ENCODE data around the gene TMEM53. TPM values are rescaled to one million over a fixed set of nuclear protein-coding genes. Genes with fewer than 3 reads are reported as not detected.

TMEM53 gene
- total and polyA plus RNA-seq, 5 donors from 2014 or later, result 2.7 to 6.8 (median 5.6) TPM

GRCh38 chr1:44630116-44630515, 44.2 kb downstream of the TMEM53 start:
- no peak overlapping the region for H3K27ac ChIP-seq (ENCODE audit: insufficient read depth, low read length, poor library complexity, severe bottlenecking)
- no peaks in the 10 kb centered on the region for H3K27me3 ChIP-seq (ENCODE audit: control insufficient read depth, insufficient read depth, low read length)
- no peak for ATAC-seq (ENCODE audit: low read depth in 2 of 2)
- peaks cover 23% of the 10 kb centered on the region for H3K36me3 ChIP-seq (ENCODE audit: control insufficient read depth, insufficient read depth, low read length)
- peak overlapping the region in 2 of 3 donors; percentile 92 to 99 for H3K27ac Mint-ChIP-seq
- DNase-seq, result no peak
- no peaks in the 10 kb centered on the region for H3K27me3 Mint-ChIP-seq
- peaks cover 22% of the 10 kb centered on the region for H3K4me1 ChIP-seq (ENCODE audit: control insufficient read depth, insufficient read depth, low read length, poor library complexity, severe bottlenecking)
- no peaks in the 10 kb centered on the region for H3K9me3 ChIP-seq (ENCODE audit: control insufficient read depth in 2 of 2, low read length in 2 of 2)
- peak overlapping the region; percentile 93 to 98 (median 96) for H3K4me3 Mint-ChIP-seq
- peaks cover 11% of the 10 kb centered on the region for H3K36me3 Mint-ChIP-seq
- H3K4me3 ChIP-seq (ENCODE audit: low read depth, low read length), result no peak overlapping the region
- H3K9me3 Mint-ChIP-seq, result peaks cover 0 to 1% (median 0%) of the 10 kb centered on the region in 7 donors
- H3K4me1 Mint-ChIP-seq, result peaks cover 0 to 41% (median 29%) of the 10 kb centered on the region in 4 donors

GRCh38 chr1:44628962-44629756, 45.1 kb downstream of the TMEM53 start:
- no peak for DNase-seq
- Mint-ChIP-seq H3K4me3 (peak overlapping the region in 2 of 4 donors; percentile 43 to 98), H3K27me3 (no peaks in the 10 kb centered on the region), H3K9me3 (peaks cover 0 to 1% (median 0%) of the 10 kb centered on the region in 7 donors), H3K36me3 (peaks cover 2% of the 10 kb centered on the region), H3K27ac (no peak overlapping the region), H3K4me1 (peaks cover 0 to 32% (median 23%) of the 10 kb centered on the region in 4 donors)
- H3K4me1 ChIP-seq (ENCODE audit: control insufficient read depth, insufficient read depth, low read length, poor library complexity, severe bottlenecking), result peaks cover 19% of the 10 kb centered on the region
- H3K9me3 ChIP-seq (ENCODE audit: control insufficient read depth in 2 of 2, low read length in 2 of 2), result no peaks in the 10 kb centered on the region
- no peaks in the 10 kb centered on the region for H3K27me3 ChIP-seq (ENCODE audit: control insufficient read depth, insufficient read depth, low read length)
- no peak overlapping the region for H3K27ac ChIP-seq (ENCODE audit: insufficient read depth, low read length, poor library complexity, severe bottlenecking)
- H3K36me3 ChIP-seq (ENCODE audit: control insufficient read depth, insufficient read depth, low read length), result peaks cover 14% of the 10 kb centered on the region
- ATAC-seq (ENCODE audit: low read depth in 2 of 2), result no peak
- H3K4me3 ChIP-seq (ENCODE audit: low read depth, low read length), result no peak overlapping the region

GRCh38 chr1:44625348-44625747, 48.9 kb downstream of the TMEM53 start:
- no peak overlapping the region for H3K27ac Mint-ChIP-seq
- no peaks in the 10 kb centered on the region for H3K27me3 ChIP-seq (ENCODE audit: control insufficient read depth, insufficient read depth, low read length)
- H3K27me3 Mint-ChIP-seq, result peaks cover 6% of the 10 kb centered on the region
- no peak overlapping the region for H3K4me3 ChIP-seq (ENCODE audit: low read depth, low read length)
- H3K9me3 Mint-ChIP-seq, result peaks cover 0 to 1% (median 0%) of the 10 kb centered on the region in 7 donors
- H3K4me1 Mint-ChIP-seq, result peaks cover 0 to under 1% (median 0%) of the 10 kb centered on the region in 4 donors
- DNase-seq, result no peak
- H3K27ac ChIP-seq (ENCODE audit: insufficient read depth, low read length, poor library complexity, severe bottlenecking), result no peak overlapping the region
- no peaks in the 10 kb centered on the region for H3K9me3 ChIP-seq (ENCODE audit: control insufficient read depth in 2 of 2, low read length in 2 of 2)
- H3K4me1 ChIP-seq (ENCODE audit: control insufficient read depth, insufficient read depth, low read length, poor library complexity, severe bottlenecking), result no peaks in the 10 kb centered on the region
- H3K36me3 Mint-ChIP-seq, result no peaks in the 10 kb centered on the region
- ATAC-seq (ENCODE audit: low read depth in 2 of 2), result no peak
- no peak overlapping the region for H3K4me3 Mint-ChIP-seq
- no peaks in the 10 kb centered on the region for H3K36me3 ChIP-seq (ENCODE audit: control insufficient read depth, insufficient read depth, low read length)

- peak overlapping the region in 1 of 4 donors; percentile 9 for H3K4me3 Mint-ChIP-seq
- peaks cover 9% of the 10 kb centered on the region for H3K27me3 Mint-ChIP-seq
- no peak for ATAC-seq (ENCODE audit: low read depth in 2 of 2)
- Histone ChIP-seq H3K4me1 (ENCODE audit: control insufficient read depth, insufficient read depth, low read length, poor library complexity, severe bottlenecking) (no peaks in the 10 kb centered on the region), H3K27me3 (ENCODE audit: control insufficient read depth, insufficient read depth, low read length) (no peaks in the 10 kb centered on the region), H3K27ac (ENCODE audit: insufficient read depth, low read length, poor library complexity, severe bottlenecking) (no peak overlapping the region), H3K4me3 (ENCODE audit: low read depth, low read length) (no peak overlapping the region), H3K9me3 (ENCODE audit: control insufficient read depth in 2 of 2, low read length in 2 of 2) (no peaks in the 10 kb centered on the region), H3K36me3 (ENCODE audit: control insufficient read depth, insufficient read depth, low read length) (no peaks in the 10 kb centered on the region)
- no peak for DNase-seq
- no peaks in the 10 kb centered on the region for H3K4me1 Mint-ChIP-seq
- H3K27ac Mint-ChIP-seq, result no peak overlapping the region
- no peaks in the 10 kb centered on the region for H3K36me3 Mint-ChIP-seq
- H3K9me3 Mint-ChIP-seq, result peaks cover 0 to 1% (median 0%) of the 10 kb centered on the region in 7 donors
These were observed 49.9 kb downstream of the TMEM53 start for GRCh38 chr1:44624268-44624901.

GRCh38 chr1:44621841-44622286, 52.4 kb downstream of the TMEM53 start:
- H3K36me3 Mint-ChIP-seq, result no peaks in the 10 kb centered on the region
- Histone ChIP-seq H3K4me3 (ENCODE audit: low read depth, low read length) (no peak overlapping the region), H3K36me3 (ENCODE audit: control insufficient read depth, insufficient read depth, low read length) (no peaks in the 10 kb centered on the region), H3K9me3 (ENCODE audit: control insufficient read depth in 2 of 2, low read length in 2 of 2) (no peaks in the 10 kb centered on the region), H3K4me1 (ENCODE audit: control insufficient read depth, insufficient read depth, low read length, poor library complexity, severe bottlenecking) (no peaks in the 10 kb centered on the region), H3K27ac (ENCODE audit: insufficient read depth, low read length, poor library complexity, severe bottlenecking) (no peak overlapping the region), H3K27me3 (ENCODE audit: control insufficient read depth, insufficient read depth, low read length) (no peaks in the 10 kb centered on the region)
- no peaks in the 10 kb centered on the region for H3K4me1 Mint-ChIP-seq
- ATAC-seq (ENCODE audit: low read depth in 2 of 2), result no peak
- DNase-seq, result no peak
- peaks cover 16% of the 10 kb centered on the region for H3K27me3 Mint-ChIP-seq
- no peak overlapping the region for H3K27ac Mint-ChIP-seq
- peaks cover 0 to 1% (median 0%) of the 10 kb centered on the region in 7 donors for H3K9me3 Mint-ChIP-seq
- H3K4me3 Mint-ChIP-seq, result no peak overlapping the region

DNA sequence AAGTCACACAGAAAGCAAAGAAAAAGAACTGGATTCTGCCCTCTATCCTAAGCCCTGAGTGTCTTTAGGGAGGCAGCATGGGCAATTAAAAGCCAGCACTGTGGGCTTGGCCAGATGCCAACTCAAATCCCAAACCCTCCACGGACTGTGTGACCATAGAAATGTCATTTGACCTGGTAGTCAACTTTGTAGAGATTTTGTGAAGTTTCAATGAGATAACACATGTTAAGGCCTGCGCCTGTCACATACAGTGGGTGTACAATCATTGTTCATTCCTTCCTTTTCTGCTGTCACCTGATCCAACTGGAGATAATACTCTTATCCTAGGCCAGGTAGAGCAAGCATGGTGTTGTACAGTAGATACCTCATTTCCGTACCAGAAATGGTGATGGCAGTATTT, 54.2 kb downstream of the TMEM53 start:
- no peaks in the 10 kb centered on the region for H3K36me3 Mint-ChIP-seq
- Histone ChIP-seq H3K36me3 (ENCODE audit: control insufficient read depth, insufficient read depth, low read length) (no peaks in the 10 kb centered on the region), H3K27ac (ENCODE audit: insufficient read depth, low read length, poor library complexity, severe bottlenecking) (no peak overlapping the region), H3K27me3 (ENCODE audit: control insufficient read depth, insufficient read depth, low read length) (no peaks in the 10 kb centered on the region), H3K4me1 (ENCODE audit: control insufficient read depth, insufficient read depth, low read length, poor library complexity, severe bottlenecking) (no peaks in the 10 kb centered on the region), H3K9me3 (ENCODE audit: control insufficient read depth in 2 of 2, low read length in 2 of 2) (no peaks in the 10 kb centered on the region), H3K4me3 (ENCODE audit: low read depth, low read length) (no peak overlapping the region)
- no peaks in the 10 kb centered on the region for H3K4me1 Mint-ChIP-seq
- H3K27me3 Mint-ChIP-seq, result peaks cover 16% of the 10 kb centered on the region
- peaks cover 0 to 1% (median 0%) of the 10 kb centered on the region in 7 donors for H3K9me3 Mint-ChIP-seq
- ATAC-seq (ENCODE audit: low read depth in 2 of 2) (no peak), DNase-seq (no peak)
- no peak overlapping the region for H3K27ac Mint-ChIP-seq
- no peak overlapping the region for H3K4me3 Mint-ChIP-seq

DNA sequence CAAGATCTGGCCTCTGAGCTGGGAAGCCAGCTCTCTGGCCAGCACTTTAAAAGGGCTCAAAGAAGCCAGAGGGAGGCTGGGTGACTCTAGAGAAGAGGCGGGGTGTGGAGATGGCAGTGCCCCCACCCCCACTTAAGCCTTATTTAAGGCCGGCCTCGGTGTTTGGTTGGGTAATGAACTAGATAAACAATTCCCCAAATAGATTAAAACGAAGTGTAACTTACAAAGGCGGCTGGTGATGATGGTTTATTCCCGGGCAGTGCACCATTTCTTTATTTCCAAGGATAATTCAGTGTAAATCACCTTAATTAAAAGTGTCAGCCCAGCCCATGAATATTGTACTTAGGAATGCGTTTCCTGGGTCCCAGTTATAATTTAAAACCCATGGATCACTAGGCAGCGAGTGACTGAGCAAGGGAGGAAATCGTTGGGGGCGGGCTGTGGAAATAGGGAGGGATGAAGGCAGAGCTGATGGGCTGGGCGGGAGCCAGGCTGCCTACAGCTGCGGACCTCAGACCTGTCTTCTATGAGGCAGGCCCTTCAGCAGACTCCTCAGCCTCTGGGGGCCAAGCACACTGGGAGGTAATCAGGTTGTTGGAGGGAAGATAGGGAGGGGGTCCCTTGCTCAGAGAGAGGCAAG, 54.9 kb downstream of the TMEM53 start:
- Histone ChIP-seq H3K27me3 (ENCODE audit: control insufficient read depth, insufficient read depth, low read length) (no peaks in the 10 kb centered on the region), H3K36me3 (ENCODE audit: control insufficient read depth, insufficient read depth, low read length) (no peaks in the 10 kb centered on the region), H3K4me1 (ENCODE audit: control insufficient read depth, insufficient read depth, low read length, poor library complexity, severe bottlenecking) (no peaks in the 10 kb centered on the region), H3K9me3 (ENCODE audit: control insufficient read depth in 2 of 2, low read length in 2 of 2) (no peaks in the 10 kb centered on the region), H3K27ac (ENCODE audit: insufficient read depth, low read length, poor library complexity, severe bottlenecking) (no peak overlapping the region), H3K4me3 (ENCODE audit: low read depth, low read length) (no peak overlapping the region)
- no peak overlapping the region for H3K4me3 Mint-ChIP-seq
- ATAC-seq (ENCODE audit: low read depth in 2 of 2), result no peak
- DNase-seq, result no peak
- H3K36me3 Mint-ChIP-seq, result no peaks in the 10 kb centered on the region
- peaks cover 16% of the 10 kb centered on the region for H3K27me3 Mint-ChIP-seq
- peaks cover 0 to 1% (median 0%) of the 10 kb centered on the region in 7 donors for H3K9me3 Mint-ChIP-seq
- H3K4me1 Mint-ChIP-seq, result no peaks in the 10 kb centered on the region
- no peak overlapping the region for H3K27ac Mint-ChIP-seq

Data from CD4-positive, CD25-positive, alpha-beta regulatory T cell (primary cell).